SK-N-SH (cell line): Measurements from ENCODE around the gene TAF6.

Source experiments
- CHD2 ChIP-seq: fragments of 150-350 bp; IDR thresholded peaks from 2 replicates; pipeline ENCODE4 v1.6.1; 2018; ENCODE audit warnings: low read length; ENCODE audit not compliant: partially characterized antibody
- GABPA ChIP-seq: IDR thresholded peaks from 2 replicates; pipeline ENCODE4 v1.4.0; 2012; ENCODE audit warnings: low read depth, mild to moderate bottlenecking
- GATA2 ChIP-seq: sonication (generic); formaldehyde crosslinking; IDR thresholded peaks from 2 replicates; pipeline ENCODE4 v1.5.0; 2020; ENCODE audit warnings: mild to moderate bottlenecking, missing genetic modification reagents
- POLR2AphosphoS5 ChIP-seq: IDR thresholded peaks from 2 replicates; pipeline ENCODE4 v1.6.1; 2012; ENCODE audit warnings: low read depth, low read length
- TF ChIP-seq, protein P1 (sequence below): IDR thresholded peaks from 2 replicates; pipeline ENCODE4 v1.6.1; 2012; ENCODE audit warnings: mild to moderate bottlenecking, low read depth, low read length, moderate library complexity
- TF ChIP-seq, protein P2 (sequence below): fragments of 200-600 bp; sonication (generic); IDR thresholded peaks from 2 replicates; pipeline ENCODE4 v1.6.1; 2017; ENCODE audit warnings: antibody characterized with exemption, mild to moderate bottlenecking, moderate library complexity
- TF ChIP-seq, protein P3 (sequence below): IDR thresholded peaks from 2 replicates; pipeline ENCODE4 v1.4.0; 2012; ENCODE audit warnings: low read depth
- TF ChIP-seq, protein P4 (sequence below): fragments of 150-350 bp; IDR thresholded peaks from 2 replicates; pipeline ENCODE4 v1.6.1; 2017; ENCODE audit warnings: antibody characterized with exemption, low read length, low read depth, borderline replicate concordance

DNA sequence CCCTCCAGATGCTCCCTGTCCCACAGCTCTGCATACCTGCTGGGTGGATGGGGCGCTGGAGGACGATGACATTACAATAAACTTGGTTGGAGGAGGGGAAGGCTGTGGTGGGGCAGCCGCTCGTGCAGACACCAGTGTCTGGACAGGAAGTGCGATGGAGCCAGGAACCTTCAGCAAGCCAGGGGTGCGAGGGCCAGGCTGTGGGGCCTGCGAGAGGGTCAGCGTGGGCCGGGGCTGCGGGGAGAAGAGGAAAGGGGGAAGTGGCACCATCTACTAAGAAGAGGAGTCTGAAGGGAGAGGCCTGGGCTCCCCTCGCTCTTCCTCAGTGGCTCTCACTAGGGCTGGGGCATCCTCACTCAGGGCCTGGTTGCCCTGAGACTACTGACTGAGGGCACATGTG lies 11.3 kb downstream of the TAF6 start:
- TF ChIP-seq, protein P1, sequence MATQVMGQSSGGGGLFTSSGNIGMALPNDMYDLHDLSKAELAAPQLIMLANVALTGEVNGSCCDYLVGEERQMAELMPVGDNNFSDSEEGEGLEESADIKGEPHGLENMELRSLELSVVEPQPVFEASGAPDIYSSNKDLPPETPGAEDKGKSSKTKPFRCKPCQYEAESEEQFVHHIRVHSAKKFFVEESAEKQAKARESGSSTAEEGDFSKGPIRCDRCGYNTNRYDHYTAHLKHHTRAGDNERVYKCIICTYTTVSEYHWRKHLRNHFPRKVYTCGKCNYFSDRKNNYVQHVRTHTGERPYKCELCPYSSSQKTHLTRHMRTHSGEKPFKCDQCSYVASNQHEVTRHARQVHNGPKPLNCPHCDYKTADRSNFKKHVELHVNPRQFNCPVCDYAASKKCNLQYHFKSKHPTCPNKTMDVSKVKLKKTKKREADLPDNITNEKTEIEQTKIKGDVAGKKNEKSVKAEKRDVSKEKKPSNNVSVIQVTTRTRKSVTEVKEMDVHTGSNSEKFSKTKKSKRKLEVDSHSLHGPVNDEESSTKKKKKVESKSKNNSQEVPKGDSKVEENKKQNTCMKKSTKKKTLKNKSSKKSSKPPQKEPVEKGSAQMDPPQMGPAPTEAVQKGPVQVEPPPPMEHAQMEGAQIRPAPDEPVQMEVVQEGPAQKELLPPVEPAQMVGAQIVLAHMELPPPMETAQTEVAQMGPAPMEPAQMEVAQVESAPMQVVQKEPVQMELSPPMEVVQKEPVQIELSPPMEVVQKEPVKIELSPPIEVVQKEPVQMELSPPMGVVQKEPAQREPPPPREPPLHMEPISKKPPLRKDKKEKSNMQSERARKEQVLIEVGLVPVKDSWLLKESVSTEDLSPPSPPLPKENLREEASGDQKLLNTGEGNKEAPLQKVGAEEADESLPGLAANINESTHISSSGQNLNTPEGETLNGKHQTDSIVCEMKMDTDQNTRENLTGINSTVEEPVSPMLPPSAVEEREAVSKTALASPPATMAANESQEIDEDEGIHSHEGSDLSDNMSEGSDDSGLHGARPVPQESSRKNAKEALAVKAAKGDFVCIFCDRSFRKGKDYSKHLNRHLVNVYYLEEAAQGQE = no peak
- no peak for TF ChIP-seq GABPA
- TF ChIP-seq, protein P2, sequence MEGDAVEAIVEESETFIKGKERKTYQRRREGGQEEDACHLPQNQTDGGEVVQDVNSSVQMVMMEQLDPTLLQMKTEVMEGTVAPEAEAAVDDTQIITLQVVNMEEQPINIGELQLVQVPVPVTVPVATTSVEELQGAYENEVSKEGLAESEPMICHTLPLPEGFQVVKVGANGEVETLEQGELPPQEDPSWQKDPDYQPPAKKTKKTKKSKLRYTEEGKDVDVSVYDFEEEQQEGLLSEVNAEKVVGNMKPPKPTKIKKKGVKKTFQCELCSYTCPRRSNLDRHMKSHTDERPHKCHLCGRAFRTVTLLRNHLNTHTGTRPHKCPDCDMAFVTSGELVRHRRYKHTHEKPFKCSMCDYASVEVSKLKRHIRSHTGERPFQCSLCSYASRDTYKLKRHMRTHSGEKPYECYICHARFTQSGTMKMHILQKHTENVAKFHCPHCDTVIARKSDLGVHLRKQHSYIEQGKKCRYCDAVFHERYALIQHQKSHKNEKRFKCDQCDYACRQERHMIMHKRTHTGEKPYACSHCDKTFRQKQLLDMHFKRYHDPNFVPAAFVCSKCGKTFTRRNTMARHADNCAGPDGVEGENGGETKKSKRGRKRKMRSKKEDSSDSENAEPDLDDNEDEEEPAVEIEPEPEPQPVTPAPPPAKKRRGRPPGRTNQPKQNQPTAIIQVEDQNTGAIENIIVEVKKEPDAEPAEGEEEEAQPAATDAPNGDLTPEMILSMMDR = no peak
- TF ChIP-seq, protein P3, sequence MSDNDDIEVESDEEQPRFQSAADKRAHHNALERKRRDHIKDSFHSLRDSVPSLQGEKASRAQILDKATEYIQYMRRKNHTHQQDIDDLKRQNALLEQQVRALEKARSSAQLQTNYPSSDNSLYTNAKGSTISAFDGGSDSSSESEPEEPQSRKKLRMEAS = no peak
- TF ChIP-seq, protein P4, sequence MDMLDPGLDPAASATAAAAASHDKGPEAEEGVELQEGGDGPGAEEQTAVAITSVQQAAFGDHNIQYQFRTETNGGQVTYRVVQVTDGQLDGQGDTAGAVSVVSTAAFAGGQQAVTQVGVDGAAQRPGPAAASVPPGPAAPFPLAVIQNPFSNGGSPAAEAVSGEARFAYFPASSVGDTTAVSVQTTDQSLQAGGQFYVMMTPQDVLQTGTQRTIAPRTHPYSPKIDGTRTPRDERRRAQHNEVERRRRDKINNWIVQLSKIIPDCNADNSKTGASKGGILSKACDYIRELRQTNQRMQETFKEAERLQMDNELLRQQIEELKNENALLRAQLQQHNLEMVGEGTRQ = no peak
- TF ChIP-seq CHD2 = no peak
- no peak for TF ChIP-seq GATA2
- TF ChIP-seq POLR2AphosphoS5 = no peak
